ENCODE data around the gene SNRK.

GRCh38 chr3:43326891-43327581 lies 40.7 kb downstream of the SNRK start:
- TF ChIP-seq CTCF (IDR thresholded peaks at IDR 0.05) (no peak), POLR2AphosphoS5 (IDR thresholded peaks at IDR 0.05) (peak in 2 of 4 donors; percentile 13 to 64)
